Measurements from ENCODE around the gene MTCL3.
"Not testable (repeated sequence)": the region's sequence is repeated elsewhere in the genome, so short reads cannot be mapped to it uniquely, and the experiment has no call there.

The MTCL3 gene

GRCh38 chr6:127441881-127442280 is 77.3 kb downstream of the MTCL3 start:
- no peak for DNase-seq
- Histone ChIP-seq H3K27me3 (no peaks in the 10 kb centered on the region), H3K36me3 (no peaks in the 10 kb centered on the region), H3K4me3 (no peak overlapping the region), H3K27ac (no peak overlapping the region), H3K9me3 (no peaks in the 10 kb centered on the region), H3K4me1 (no peaks in the 10 kb centered on the region)
- 62 to 74% methylated on average over 1 of the region's 1 CpG for WGBS, 2 donors
- intact Hi-C loops (cut with DNase I), result no loop called here
- TF ChIP-seq CTCF (IDR thresholded peaks at IDR 0.05), result no peak
- no peak for TF ChIP-seq POLR2A (IDR thresholded peaks at IDR 0.05)

DNA sequence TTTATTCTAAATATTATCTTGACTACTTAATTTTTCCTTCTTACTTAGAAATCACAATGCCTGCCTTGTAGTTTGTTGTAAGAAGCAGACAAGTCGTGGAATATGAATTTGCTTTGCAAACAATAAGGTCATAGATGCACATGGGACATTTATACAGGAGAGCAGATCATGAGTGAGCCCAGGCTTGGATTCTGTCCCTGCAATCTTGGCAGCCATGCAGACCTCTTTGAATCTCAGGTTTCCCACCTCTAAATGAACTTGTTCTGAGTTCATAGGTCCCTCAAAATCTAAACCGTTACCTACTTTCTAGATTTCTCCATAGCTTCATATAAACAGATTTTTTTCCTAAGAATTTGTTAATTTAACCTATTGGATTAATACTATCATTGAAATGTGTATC is 79.4 kb downstream of the MTCL3 start:
- H3K27me3 ChIP-seq, result no peaks in the 10 kb centered on the region
- no peak for DNase-seq
- intact Hi-C loops (cut with DNase I), result no loop called here
- no peaks in the 10 kb centered on the region for H3K4me1 ChIP-seq
- no peaks in the 10 kb centered on the region for H3K36me3 ChIP-seq
- H3K9me3 ChIP-seq, result no peaks in the 10 kb centered on the region
- TF ChIP-seq CTCF (IDR thresholded peaks at IDR 0.05), result no peak
- no peak overlapping the region for H3K4me3 ChIP-seq
- H3K27ac ChIP-seq, result no peak overlapping the region
- WGBS, 2 donors, result 5 to 48% methylated on average over 2 of the region's 2 CpGs

GRCh38 chr6:127436578-127437110 is 82.5 kb downstream of the MTCL3 start:
- H3K36me3 ChIP-seq, result no peaks in the 10 kb centered on the region
- intact Hi-C loops (cut with DNase I), result no loop called here
- no peaks in the 10 kb centered on the region for H3K27me3 ChIP-seq
- no peak overlapping the region for H3K27ac ChIP-seq
- TF ChIP-seq POLR2A (IDR thresholded peaks at IDR 0.05) (no peak), CTCF (IDR thresholded peaks at IDR 0.05) (no peak)
- H3K9me3 ChIP-seq, result no peaks in the 10 kb centered on the region
- H3K4me3 ChIP-seq, result no peak overlapping the region
- WGBS, 2 donors, result 78 to 88% methylated on average over 3 of the region's 3 CpGs
- DNase-seq, result no peak
- H3K4me1 ChIP-seq, result no peaks in the 10 kb centered on the region

DNA sequence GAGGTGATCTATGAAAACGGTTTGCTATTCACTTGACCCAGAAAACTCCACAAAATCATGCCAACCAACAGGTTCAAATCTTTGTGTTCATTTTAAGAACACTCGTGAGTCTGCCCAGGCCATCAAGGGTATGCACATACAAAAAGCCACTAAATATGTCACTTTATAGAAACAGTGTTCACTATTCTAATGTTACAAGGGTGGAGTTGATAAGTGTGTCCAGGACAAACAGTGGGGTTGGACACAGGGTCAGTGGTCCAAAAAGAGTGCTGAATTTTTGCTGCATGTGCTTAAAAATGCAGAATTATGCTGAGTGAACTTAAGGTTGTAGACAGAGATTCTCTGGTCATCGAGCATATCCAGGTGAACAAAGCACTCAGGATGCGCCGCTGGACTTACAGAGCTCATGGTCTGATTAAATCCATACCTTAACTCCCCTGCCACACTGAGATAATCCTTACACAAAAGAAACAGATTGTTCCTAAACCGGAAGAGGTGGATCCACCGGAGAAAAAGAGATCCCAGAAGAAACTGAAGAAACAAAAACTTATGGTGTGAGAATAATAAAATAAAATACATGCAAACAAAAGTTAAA is 83.4 kb downstream of the MTCL3 start:
- intact Hi-C loops (cut with DNase I), result no loop called here
- H3K9me3 ChIP-seq, result no peaks in the 10 kb centered on the region
- 72 to 85% methylated on average over 7 of the region's 7 CpGs for WGBS, 2 donors
- no peak for TF ChIP-seq POLR2A (IDR thresholded peaks at IDR 0.05)
- no peak for TF ChIP-seq CTCF (IDR thresholded peaks at IDR 0.05)
- no peak overlapping the region for H3K4me3 ChIP-seq
- H3K27ac ChIP-seq, result no peak overlapping the region
- no peaks in the 10 kb centered on the region for H3K36me3 ChIP-seq
- no peaks in the 10 kb centered on the region for H3K27me3 ChIP-seq
- DNase-seq, result no peak
- H3K4me1 ChIP-seq, result no peaks in the 10 kb centered on the region

GRCh38 chr6:127434651-127435050 is 84.5 kb downstream of the MTCL3 start:
- no peaks in the 10 kb centered on the region for H3K36me3 ChIP-seq
- no peak for DNase-seq
- intact Hi-C loops (cut with DNase I), result no loop called here
- TF ChIP-seq POLR2A (IDR thresholded peaks at IDR 0.05) (no peak), CTCF (IDR thresholded peaks at IDR 0.05) (no peak)
- H3K9me3 ChIP-seq, result no peaks in the 10 kb centered on the region
- H3K27ac ChIP-seq, result no peak overlapping the region
- no peak overlapping the region for H3K4me3 ChIP-seq
- no peaks in the 10 kb centered on the region for H3K4me1 ChIP-seq
- no peaks in the 10 kb centered on the region for H3K27me3 ChIP-seq

- H3K9me3 ChIP-seq; DNase-seq; H3K36me3 ChIP-seq; intact Hi-C loops (cut with DNase I); H3K27me3 ChIP-seq; H3K4me1 ChIP-seq; H3K4me3 ChIP-seq; H3K27ac ChIP-seq: not testable (repeated sequence)
- 77 to 82% methylated on average over 9 of the region's 9 CpGs for WGBS, 2 donors
Measured at GRCh38 chr6:127428562-127428961, 90.6 kb downstream of the MTCL3 start.

All from esophagus squamous epithelium (tissue), 5 donors.